Nephron progenitor cell (in vitro differentiated cells): ENCODE measurements around the gene PSMD2.

Experiments used
- DNase-seq: peaks from one replicate; pipeline ENCODE4 v3.0.0; 2021
- H3K27ac Mint-ChIP-seq: 2 replicates; pipeline ENCODE4 v1.8.0; 2021; ENCODE audit warnings: mild to moderate bottlenecking, moderate library complexity, mixed read lengths
- H3K27me3 Mint-ChIP-seq: 2 replicates; pipeline ENCODE4 v1.8.0; 2021; ENCODE audit warnings: mild to moderate bottlenecking, low read depth, mixed read lengths; ENCODE audit not compliant: poor library complexity
- H3K36me3 Mint-ChIP-seq: 2 replicates; pipeline ENCODE4 v1.8.0; 2021; ENCODE audit warnings: low read depth, mixed read lengths
- H3K4me1 Mint-ChIP-seq: 2 replicates; pipeline ENCODE4 v1.8.0; 2021; ENCODE audit warnings: mixed read lengths
- H3K4me3 Mint-ChIP-seq: 2 replicates; pipeline ENCODE4 v1.8.0; 2021; ENCODE audit warnings: mild to moderate bottlenecking, moderate library complexity, mixed read lengths
- H3K9me3 Mint-ChIP-seq: 2 replicates; pipeline ENCODE4 v1.8.0; 2021; ENCODE audit warnings: mild to moderate bottlenecking, moderate library complexity, mixed read lengths
- TF ChIP-seq, protein P1 (sequence below): fragments of 200-600 bp; sonication (generic); IDR thresholded peaks from 2 replicates; pipeline ENCODE4 v1.5.0; 2021; ENCODE audit warnings: antibody characterized with exemption

Gene PSMD2

DNA sequence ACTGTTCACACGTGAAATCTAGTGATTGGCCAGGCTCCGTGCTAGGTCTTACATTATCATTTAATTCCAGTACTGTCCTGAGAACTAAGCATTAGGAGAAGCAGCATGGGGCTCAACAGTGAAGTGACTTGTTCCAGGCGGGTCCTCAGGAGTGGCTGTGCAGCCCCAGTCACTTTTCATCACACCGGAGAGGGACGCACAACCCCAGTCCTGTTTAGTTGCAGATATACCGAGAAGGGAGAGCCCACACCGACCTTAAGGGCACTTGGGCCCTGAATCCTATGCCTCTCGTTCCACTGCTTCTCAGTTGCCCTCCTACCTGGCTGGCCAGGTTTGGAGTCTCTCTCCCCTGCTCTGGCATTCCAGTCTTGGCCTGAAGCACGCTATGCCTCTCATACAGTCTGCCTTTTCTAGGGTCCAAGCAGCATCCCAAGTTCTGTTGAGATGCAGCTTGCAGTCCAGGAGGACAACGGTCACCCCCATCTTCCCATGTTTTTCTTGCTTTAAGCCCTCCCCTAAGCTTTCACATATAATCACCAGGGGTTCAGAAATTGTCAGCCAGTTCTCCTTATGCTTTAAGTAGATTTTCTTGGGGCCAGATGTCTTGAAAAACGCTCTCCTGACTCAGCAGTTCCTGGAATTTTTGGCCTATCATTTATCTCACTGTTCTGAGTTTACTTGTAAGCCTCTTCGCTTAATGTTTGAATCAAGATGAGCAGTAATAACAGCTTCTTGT is 48.4 kb downstream of the PSMD2 start:
- peaks cover 15% of the 10 kb centered on the region for H3K36me3 Mint-ChIP-seq
- H3K4me1 Mint-ChIP-seq = peaks cover 28% of the 10 kb centered on the region
- TF ChIP-seq, protein P1, sequence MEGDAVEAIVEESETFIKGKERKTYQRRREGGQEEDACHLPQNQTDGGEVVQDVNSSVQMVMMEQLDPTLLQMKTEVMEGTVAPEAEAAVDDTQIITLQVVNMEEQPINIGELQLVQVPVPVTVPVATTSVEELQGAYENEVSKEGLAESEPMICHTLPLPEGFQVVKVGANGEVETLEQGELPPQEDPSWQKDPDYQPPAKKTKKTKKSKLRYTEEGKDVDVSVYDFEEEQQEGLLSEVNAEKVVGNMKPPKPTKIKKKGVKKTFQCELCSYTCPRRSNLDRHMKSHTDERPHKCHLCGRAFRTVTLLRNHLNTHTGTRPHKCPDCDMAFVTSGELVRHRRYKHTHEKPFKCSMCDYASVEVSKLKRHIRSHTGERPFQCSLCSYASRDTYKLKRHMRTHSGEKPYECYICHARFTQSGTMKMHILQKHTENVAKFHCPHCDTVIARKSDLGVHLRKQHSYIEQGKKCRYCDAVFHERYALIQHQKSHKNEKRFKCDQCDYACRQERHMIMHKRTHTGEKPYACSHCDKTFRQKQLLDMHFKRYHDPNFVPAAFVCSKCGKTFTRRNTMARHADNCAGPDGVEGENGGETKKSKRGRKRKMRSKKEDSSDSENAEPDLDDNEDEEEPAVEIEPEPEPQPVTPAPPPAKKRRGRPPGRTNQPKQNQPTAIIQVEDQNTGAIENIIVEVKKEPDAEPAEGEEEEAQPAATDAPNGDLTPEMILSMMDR = no peak
- no peak for DNase-seq
- no peak overlapping the region for H3K4me3 Mint-ChIP-seq
- no peaks in the 10 kb centered on the region for H3K9me3 Mint-ChIP-seq
- peaks cover 7% of the 10 kb centered on the region for H3K27me3 Mint-ChIP-seq
- H3K27ac Mint-ChIP-seq = peak overlapping the region; percentile 84

DNA sequence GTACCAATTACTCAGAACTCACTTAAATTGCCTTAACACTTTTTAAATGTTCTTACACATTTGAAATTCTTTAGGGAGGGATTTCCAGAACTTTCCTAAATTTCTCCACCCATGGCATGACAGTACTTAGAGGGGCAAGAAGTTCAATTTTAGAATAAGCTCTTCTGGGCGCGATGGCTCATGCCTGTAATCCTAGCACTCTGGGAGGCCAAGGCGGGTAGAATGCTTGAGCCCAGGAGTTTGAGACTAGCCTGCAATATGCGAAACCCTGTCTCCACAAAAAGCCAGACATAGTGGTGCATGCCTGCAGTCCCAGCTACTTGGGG is 49.0 kb downstream of the PSMD2 start:
- DNase-seq = no peak
- Mint-ChIP-seq H3K4me1 (peaks cover 30% of the 10 kb centered on the region), H3K9me3 (no peaks in the 10 kb centered on the region), H3K27me3 (peaks cover 7% of the 10 kb centered on the region), H3K36me3 (peaks cover 12% of the 10 kb centered on the region), H3K27ac (no peak overlapping the region), H3K4me3 (no peak overlapping the region)
- TF ChIP-seq, protein P1 = no peak

DNA sequence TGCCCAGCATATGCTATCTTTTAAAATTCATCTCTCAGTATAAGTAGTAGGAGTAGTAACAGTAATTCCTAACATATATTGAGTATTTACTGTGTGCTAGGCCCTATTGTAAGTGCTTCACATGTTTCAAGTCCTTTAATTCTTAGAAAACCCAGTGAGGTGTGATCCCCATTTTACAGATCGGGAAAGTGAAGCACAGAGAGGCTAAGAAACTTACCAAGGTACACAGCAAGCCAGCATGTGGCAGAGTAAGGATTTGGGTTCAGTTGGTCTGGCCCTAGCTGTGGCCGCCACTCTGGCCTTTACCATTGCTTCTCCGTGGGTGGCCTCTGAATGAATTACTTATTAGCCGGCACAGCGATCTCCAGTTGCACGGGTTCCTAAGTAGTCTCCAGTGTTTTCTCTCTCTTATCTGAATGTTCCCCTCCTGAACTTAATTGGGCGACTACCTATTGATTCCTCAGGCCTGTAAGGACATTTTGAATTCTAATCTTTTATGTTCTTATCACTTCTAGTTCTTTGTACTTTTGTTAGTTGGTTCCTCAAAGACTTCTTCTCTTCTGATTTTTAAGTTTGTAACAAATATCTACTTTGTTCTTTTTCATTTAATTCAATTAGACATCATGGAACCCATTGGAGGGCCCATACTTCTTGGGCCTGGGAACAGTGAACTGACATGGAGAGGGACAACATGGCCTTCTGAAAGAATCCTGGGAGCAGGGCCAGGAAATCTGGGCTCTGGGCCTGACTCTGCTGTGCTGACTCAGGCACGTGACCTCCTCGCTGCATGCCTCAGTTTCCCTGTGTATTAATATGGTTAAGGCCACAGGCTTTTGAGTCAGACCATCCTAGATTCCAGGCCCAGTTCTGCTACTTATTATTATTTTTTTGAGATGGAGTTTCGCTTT is 50.8 kb downstream of the PSMD2 start:
- Mint-ChIP-seq H3K36me3 (peaks cover 12% of the 10 kb centered on the region), H3K4me3 (no peak overlapping the region), H3K27me3 (peaks cover 7% of the 10 kb centered on the region), H3K4me1 (peaks cover 30% of the 10 kb centered on the region), H3K27ac (no peak overlapping the region), H3K9me3 (no peaks in the 10 kb centered on the region)
- DNase-seq = no peak
- TF ChIP-seq, protein P1 = no peak

DNA sequence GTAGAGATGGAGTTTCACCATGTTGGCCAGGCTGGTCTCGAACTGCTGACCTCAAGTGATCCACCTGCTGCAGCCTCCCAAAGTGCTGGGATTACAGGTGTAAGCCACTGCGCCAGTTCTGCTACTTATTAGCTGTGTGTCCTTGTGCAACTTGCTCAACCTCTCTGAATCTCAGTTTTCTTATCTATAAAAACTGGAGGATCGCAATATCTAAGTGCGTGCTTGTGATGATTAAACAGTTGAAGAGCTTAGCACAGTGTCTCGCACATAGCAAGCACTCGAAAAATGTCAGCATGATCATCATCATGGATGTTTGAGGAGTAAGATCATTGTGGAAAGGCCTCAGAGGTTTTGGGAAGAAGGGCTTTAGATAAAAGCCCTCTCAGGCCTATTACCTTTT is 51.6 kb downstream of the PSMD2 start:
- Mint-ChIP-seq H3K27me3 (peaks cover 7% of the 10 kb centered on the region), H3K4me3 (no peak overlapping the region), H3K27ac (no peak overlapping the region), H3K9me3 (no peaks in the 10 kb centered on the region), H3K36me3 (peaks cover 15% of the 10 kb centered on the region), H3K4me1 (peaks cover 31% of the 10 kb centered on the region)
- TF ChIP-seq, protein P1 = no peak
- no peak for DNase-seq

DNA sequence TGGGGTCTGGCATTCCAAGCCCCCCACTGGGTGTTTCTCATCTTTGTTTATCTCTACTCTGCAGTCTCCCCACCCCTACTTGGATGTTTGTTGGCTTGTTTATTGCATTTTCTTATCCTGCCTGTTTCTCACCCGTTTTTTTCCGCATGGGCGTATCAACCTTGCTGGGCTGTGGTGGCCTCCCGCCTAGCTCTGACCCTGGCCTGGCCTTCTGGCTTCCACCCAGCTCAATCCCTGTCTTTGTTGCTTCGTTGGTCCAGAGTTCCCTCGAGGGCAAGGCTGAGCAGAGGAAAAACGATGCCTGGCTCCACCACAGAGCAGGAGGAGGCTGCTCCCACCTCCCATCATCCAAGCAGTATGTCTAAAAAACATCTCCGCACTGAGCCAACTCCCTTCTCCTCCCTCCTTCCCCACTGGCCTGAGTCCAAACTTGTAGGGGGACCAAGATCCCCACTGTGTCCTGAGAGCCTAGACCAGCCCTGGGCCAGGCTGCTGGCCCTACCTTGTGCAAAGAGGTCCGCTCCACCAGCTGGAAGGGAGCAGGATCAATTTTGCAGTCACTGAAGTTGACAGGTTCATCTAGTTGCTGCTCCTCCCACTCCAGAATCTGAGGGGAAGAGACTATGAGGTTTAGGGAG is 52.6 kb downstream of the PSMD2 start:
- TF ChIP-seq, protein P1 = no peak
- Mint-ChIP-seq H3K9me3 (no peaks in the 10 kb centered on the region), H3K27ac (peak overlapping the region; percentile 90)

More for the DNA sequence above, 52.6 kb downstream of the PSMD2 start:
- Mint-ChIP-seq H3K27me3 (peaks cover 7% of the 10 kb centered on the region), H3K4me3 (peak overlapping the region; percentile 18), H3K36me3 (peaks cover 14% of the 10 kb centered on the region), H3K4me1 (peaks cover 28% of the 10 kb centered on the region)
- DNase-seq = no peak
